Suprapubic skin (tissue), 3 donors: ENCODE results near the gene CNTFR.

Source experiments
- POLR2AphosphoS5 ChIP-seq, 3 donors: sonication (generic); formaldehyde crosslinking; IDR thresholded peaks; one replicate each; pipeline ENCODE4 v1.6.1; 2017; ENCODE audit warnings: antibody characterized with exemption in 3 of 3
- TF ChIP-seq, protein P1 (sequence below), 2 donors: fragments of 200-600 bp in 1 of 2; fragments of 450-650 bp in 1 of 2; sonication (generic) in 1 of 2; IDR thresholded peaks; one replicate each; pipeline ENCODE4 v1.5.1; 2016 to 2019; ENCODE audit warnings: antibody characterized with exemption in 2 of 2, mild to moderate bottlenecking in 1 of 2, moderate library complexity in 1 of 2

DNA sequence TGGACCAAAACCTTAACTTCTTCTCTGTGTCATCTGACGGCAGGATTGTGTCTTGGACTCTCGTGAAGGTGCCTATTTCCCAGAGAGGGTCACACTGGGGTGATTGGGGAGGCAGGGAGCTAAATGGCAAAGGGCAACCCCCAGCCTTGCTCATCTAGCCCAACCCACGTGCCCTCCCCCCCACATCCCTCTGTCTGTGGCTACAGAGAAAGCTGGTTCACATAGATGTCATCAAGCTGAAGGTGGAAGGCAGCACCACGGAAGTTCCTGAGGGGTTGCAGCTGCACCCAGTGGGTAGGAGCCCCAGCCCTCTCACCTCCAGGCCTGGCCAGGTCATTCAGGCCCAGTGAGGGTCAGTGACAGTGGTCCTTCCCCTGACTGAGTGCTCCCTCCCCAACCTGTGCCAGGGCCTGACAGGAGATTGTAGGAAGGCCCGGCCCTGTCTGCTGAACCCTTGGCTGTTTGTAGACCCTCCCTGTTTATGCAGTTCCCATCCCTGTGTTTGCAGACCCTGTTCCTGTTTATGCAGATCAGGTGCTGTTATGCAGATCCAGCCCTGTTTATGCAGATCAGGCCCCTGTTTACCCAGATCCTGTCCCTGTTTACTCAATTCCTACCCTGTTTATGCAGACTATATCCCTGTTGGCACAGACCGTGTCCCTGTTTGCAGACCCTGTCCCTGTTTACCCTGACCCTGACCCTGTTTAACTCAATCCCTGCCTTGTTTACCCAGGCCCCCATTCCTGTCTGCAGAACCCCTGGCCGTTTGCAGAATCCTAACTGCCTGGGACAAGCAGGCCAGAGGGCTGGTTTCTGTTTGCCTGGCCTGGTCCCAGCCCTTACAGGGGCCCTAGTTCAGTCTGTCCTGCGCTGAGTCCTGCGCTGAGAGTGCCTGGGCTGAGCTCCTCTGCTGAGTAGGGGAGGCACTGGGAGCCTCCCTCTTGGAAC is 77.1 kb downstream of the CNTFR start:
- TF ChIP-seq, protein P1, sequence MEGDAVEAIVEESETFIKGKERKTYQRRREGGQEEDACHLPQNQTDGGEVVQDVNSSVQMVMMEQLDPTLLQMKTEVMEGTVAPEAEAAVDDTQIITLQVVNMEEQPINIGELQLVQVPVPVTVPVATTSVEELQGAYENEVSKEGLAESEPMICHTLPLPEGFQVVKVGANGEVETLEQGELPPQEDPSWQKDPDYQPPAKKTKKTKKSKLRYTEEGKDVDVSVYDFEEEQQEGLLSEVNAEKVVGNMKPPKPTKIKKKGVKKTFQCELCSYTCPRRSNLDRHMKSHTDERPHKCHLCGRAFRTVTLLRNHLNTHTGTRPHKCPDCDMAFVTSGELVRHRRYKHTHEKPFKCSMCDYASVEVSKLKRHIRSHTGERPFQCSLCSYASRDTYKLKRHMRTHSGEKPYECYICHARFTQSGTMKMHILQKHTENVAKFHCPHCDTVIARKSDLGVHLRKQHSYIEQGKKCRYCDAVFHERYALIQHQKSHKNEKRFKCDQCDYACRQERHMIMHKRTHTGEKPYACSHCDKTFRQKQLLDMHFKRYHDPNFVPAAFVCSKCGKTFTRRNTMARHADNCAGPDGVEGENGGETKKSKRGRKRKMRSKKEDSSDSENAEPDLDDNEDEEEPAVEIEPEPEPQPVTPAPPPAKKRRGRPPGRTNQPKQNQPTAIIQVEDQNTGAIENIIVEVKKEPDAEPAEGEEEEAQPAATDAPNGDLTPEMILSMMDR (IDR thresholded peaks at IDR 0.05): no peak
- no peak for TF ChIP-seq POLR2AphosphoS5 (IDR thresholded peaks at IDR 0.05)
